HEK293 (cell line): ENCODE results near the gene DBF4B.

ENCODE experiments used
- CTCF ChIA-PET: fragments of 350-600 bp; formaldehyde crosslinking; extraction: SDS; loops from one replicate; lab custom pipeline; 2021; ENCODE audit warnings: antibody characterized with exemption; lab: Yijun Ruan, JAX
- POLR2A ChIA-PET: fragments of 300-600 bp; formaldehyde crosslinking; extraction: SDS; loops from one replicate; lab custom pipeline; 2020; ENCODE audit warnings: antibody characterized with exemption, inconsistent platforms; lab: Yijun Ruan, JAX
- H3K27ac ChIP-seq: fragments of 200-500 bp; sonication (Bioruptor generic); 2 replicates; pipeline ENCODE4 v1.5.1; 2014; ENCODE audit warnings: low read depth, low read length, control low read depth, inconsistent platforms; ENCODE audit errors: extremely low read depth
- H3K36me3 ChIP-seq, 2 experiments: fragments of 200-500 bp in 1 of 2; sonication (Bioruptor generic) in 1 of 2; 1 replicate in 1 of 2; 2 replicates in 1 of 2; pipeline ENCODE4 v1.5.1; 2014 to 2017; ENCODE audit warnings: inconsistent platforms in 2 of 2, low read length in 2 of 2; ENCODE audit not compliant: control insufficient read depth in 2 of 2, insufficient read depth in 1 of 2
- H3K4me1 ChIP-seq: fragments of 200-500 bp; sonication (Bioruptor generic); 2 replicates; pipeline ENCODE4 v1.5.1; 2014; ENCODE audit warnings: mild to moderate bottlenecking, low read length, inconsistent platforms; ENCODE audit not compliant: control insufficient read depth, insufficient read depth
- H3K4me3 ChIP-seq: 2 replicates; pipeline ENCODE4 v1.5.1; 2011; ENCODE audit warnings: low read depth, mild to moderate bottlenecking, control low read depth, low read length, moderate library complexity
- H3K9me3 ChIP-seq: fragments of 200-500 bp; sonication (Bioruptor generic); 2 replicates; pipeline ENCODE4 v1.5.1; 2014; ENCODE audit warnings: low read depth, low read length, inconsistent platforms; ENCODE audit not compliant: control insufficient read depth, insufficient read depth
- EGR2 ChIP-seq: fragments of 450-650 bp; formaldehyde crosslinking; IDR thresholded peaks from 2 replicates; pipeline ENCODE4 v1.5.1; 2016; ENCODE audit warnings: low read depth, missing biosample characterization, missing genetic modification characterization
- GFI1B ChIP-seq: fragments of 450-650 bp; formaldehyde crosslinking; IDR thresholded peaks from 2 replicates; pipeline ENCODE4 v1.5.1; 2016; ENCODE audit warnings: missing biosample characterization, missing genetic modification characterization
- GLI2 ChIP-seq: fragments of 450-650 bp; formaldehyde crosslinking; IDR thresholded peaks from 2 replicates; pipeline ENCODE4; 2017; ENCODE audit warnings: missing biosample characterization, missing genetic modification characterization, low read depth, borderline replicate concordance
- GLIS2 ChIP-seq: fragments of 450-650 bp; formaldehyde crosslinking; IDR thresholded peaks from 2 replicates; pipeline ENCODE4 v1.5.1; 2016; ENCODE audit warnings: missing biosample characterization, missing genetic modification characterization
- HOXC10 ChIP-seq: sonication (generic); formaldehyde crosslinking; IDR thresholded peaks from 2 replicates; pipeline ENCODE4 v1.8.1; 2023; ENCODE audit warnings: mild to moderate bottlenecking, missing genetic modification reagents
- ZBTB7A ChIP-seq: fragments of 450-650 bp; formaldehyde crosslinking; IDR thresholded peaks from 2 replicates; pipeline ENCODE4 v1.5.1; 2016; ENCODE audit warnings: low read depth, missing biosample characterization, missing genetic modification characterization
- ZFHX2 ChIP-seq: fragments of 450-650 bp; formaldehyde crosslinking; conservative IDR thresholded peaks from 2 replicates; pipeline ENCODE4 v1.5.1; 2016; ENCODE audit warnings: missing biosample characterization, missing genetic modification characterization
- ZFP69B ChIP-seq: fragments of 450-650 bp; formaldehyde crosslinking; IDR thresholded peaks from 2 replicates; pipeline ENCODE4 v1.5.1; 2016; ENCODE audit warnings: missing biosample characterization, missing genetic modification characterization
- ZIC2 ChIP-seq: fragments of 450-650 bp; formaldehyde crosslinking; IDR thresholded peaks from 2 replicates; pipeline ENCODE4 v1.5.1; 2016; ENCODE audit warnings: missing biosample characterization, missing genetic modification characterization
- ZNF169 ChIP-seq: fragments of 450-650 bp; formaldehyde crosslinking; IDR thresholded peaks from 2 replicates; pipeline ENCODE4 v1.5.1; 2016; ENCODE audit warnings: missing biosample characterization, missing genetic modification characterization
- ZNF335 ChIP-seq: fragments of 450-650 bp; formaldehyde crosslinking; conservative IDR thresholded peaks from 2 replicates; pipeline ENCODE4 v1.5.1; 2016; ENCODE audit warnings: missing biosample characterization, missing genetic modification characterization
- ZNF350 ChIP-seq: fragments of 450-650 bp; formaldehyde crosslinking; IDR thresholded peaks from 2 replicates; pipeline ENCODE4 v1.5.0; 2017; ENCODE audit warnings: missing biosample characterization, mild to moderate bottlenecking, missing genetic modification characterization
- ZNF501 ChIP-seq: fragments of 450-650 bp; formaldehyde crosslinking; IDR thresholded peaks from 2 replicates; pipeline ENCODE4 v1.5.1; 2016; ENCODE audit warnings: missing biosample characterization, missing genetic modification characterization
- ZNF571 ChIP-seq: fragments of 450-650 bp; formaldehyde crosslinking; IDR thresholded peaks from 2 replicates; pipeline ENCODE4 v1.5.0; 2017; ENCODE audit warnings: missing biosample characterization, missing genetic modification characterization
- ZNF707 ChIP-seq: fragments of 450-650 bp; formaldehyde crosslinking; IDR thresholded peaks from 2 replicates; pipeline ENCODE4 v1.5.1; 2016; ENCODE audit warnings: missing biosample characterization, missing genetic modification characterization
- ZNF843 ChIP-seq: fragments of 450-650 bp; formaldehyde crosslinking; IDR thresholded peaks from 2 replicates; pipeline ENCODE4 v1.5.1; 2016; ENCODE audit warnings: missing biosample characterization, missing genetic modification characterization
- TF ChIP-seq, protein P1 (sequence below): fragments of 450-650 bp; formaldehyde crosslinking; IDR thresholded peaks from 2 replicates; pipeline ENCODE4 v1.5.1; 2017; ENCODE audit warnings: missing biosample characterization, missing genetic modification characterization
- TF ChIP-seq, protein P2 (sequence below): fragments of 450-650 bp; formaldehyde crosslinking; IDR thresholded peaks from 2 replicates; pipeline ENCODE4 v1.5.1; 2016; ENCODE audit warnings: missing biosample characterization, missing genetic modification characterization
- TF ChIP-seq, protein P3 (sequence below): fragments of 450-650 bp; formaldehyde crosslinking; IDR thresholded peaks from 2 replicates; pipeline ENCODE4 v1.5.1; 2016; ENCODE audit warnings: missing biosample characterization, missing genetic modification characterization
- TF ChIP-seq, protein P4 (sequence below): fragments of 450-650 bp; formaldehyde crosslinking; IDR thresholded peaks from 2 replicates; pipeline ENCODE4 v1.5.1; 2016; ENCODE audit warnings: missing biosample characterization, missing genetic modification characterization
- TF ChIP-seq, protein P5 (sequence below): fragments of 450-650 bp; formaldehyde crosslinking; optimal IDR thresholded peaks from 2 replicates; pipeline ENCODE3; 2016; ENCODE audit warnings: missing biosample characterization, mild to moderate bottlenecking, missing genetic modification characterization

The DBF4B gene

DNA sequence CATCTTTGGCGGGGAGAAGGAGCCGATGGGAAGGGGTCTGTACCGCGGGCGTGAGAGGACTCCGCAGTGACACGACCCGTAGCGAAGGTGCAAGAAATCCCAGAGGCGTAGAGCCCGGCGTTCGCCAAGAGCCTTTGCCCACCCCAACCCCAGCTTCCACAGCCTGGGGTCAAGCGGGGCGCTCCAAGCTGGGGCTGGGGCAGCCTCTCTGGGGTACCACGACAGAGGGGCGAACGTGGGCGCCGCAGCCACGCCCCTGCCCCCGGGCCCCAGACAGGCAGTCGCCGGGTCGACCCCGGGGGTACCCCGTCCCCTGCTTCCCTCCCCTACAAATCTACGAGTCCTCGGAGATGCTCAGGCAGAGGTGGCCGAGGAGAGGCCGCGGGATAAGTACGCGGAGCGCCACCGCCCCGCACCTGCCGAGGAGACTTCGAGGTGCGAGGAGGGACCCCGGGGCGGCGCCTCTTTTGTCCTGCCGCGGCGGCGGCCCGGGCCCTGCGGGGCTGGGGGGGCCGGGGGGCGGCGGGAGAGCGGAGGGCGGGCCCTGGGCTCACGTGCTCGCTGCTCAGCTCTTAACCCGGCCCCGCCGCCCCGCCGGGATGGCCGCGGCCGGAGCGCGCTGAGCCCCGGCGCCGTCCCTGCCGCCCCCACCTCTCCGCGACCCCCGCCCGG, 50.1 kb downstream of the DBF4B start, which contains the start of gene ADAM11 (continued):
- TF ChIP-seq, protein P1, sequence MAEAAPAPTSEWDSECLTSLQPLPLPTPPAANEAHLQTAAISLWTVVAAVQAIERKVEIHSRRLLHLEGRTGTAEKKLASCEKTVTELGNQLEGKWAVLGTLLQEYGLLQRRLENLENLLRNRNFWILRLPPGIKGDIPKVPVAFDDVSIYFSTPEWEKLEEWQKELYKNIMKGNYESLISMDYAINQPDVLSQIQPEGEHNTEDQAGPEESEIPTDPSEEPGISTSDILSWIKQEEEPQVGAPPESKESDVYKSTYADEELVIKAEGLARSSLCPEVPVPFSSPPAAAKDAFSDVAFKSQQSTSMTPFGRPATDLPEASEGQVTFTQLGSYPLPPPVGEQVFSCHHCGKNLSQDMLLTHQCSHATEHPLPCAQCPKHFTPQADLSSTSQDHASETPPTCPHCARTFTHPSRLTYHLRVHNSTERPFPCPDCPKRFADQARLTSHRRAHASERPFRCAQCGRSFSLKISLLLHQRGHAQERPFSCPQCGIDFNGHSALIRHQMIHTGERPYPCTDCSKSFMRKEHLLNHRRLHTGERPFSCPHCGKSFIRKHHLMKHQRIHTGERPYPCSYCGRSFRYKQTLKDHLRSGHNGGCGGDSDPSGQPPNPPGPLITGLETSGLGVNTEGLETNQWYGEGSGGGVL = peak; percentile 12; the same call in 1 of the 2 replicates
- TF ChIP-seq, protein P2, sequence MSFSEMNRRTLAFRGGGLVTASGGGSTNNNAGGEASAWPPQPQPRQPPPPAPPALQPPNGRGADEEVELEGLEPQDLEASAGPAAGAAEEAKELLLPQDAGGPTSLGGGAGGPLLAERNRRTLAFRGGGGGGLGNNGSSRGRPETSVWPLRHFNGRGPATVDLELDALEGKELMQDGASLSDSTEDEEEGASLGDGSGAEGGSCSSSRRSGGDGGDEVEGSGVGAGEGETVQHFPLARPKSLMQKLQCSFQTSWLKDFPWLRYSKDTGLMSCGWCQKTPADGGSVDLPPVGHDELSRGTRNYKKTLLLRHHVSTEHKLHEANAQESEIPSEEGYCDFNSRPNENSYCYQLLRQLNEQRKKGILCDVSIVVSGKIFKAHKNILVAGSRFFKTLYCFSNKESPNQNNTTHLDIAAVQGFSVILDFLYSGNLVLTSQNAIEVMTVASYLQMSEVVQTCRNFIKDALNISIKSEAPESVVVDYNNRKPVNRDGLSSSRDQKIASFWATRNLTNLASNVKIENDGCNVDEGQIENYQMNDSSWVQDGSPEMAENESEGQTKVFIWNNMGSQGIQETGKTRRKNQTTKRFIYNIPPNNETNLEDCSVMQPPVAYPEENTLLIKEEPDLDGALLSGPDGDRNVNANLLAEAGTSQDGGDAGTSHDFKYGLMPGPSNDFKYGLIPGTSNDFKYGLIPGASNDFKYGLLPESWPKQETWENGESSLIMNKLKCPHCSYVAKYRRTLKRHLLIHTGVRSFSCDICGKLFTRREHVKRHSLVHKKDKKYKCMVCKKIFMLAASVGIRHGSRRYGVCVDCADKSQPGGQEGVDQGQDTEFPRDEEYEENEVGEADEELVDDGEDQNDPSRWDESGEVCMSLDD (tag by site-specific recombination) = peak; percentile 69; the same call in 1 of the 2 replicates
- TF ChIP-seq GLIS2 (peak; percentile 54; the same call in 1 of the 2 replicates), ZNF335 (tag by site-specific recombination) (peak; percentile 81), ZNF571 (tag by site-specific recombination) (no peak)
- TF ChIP-seq, protein P3, sequence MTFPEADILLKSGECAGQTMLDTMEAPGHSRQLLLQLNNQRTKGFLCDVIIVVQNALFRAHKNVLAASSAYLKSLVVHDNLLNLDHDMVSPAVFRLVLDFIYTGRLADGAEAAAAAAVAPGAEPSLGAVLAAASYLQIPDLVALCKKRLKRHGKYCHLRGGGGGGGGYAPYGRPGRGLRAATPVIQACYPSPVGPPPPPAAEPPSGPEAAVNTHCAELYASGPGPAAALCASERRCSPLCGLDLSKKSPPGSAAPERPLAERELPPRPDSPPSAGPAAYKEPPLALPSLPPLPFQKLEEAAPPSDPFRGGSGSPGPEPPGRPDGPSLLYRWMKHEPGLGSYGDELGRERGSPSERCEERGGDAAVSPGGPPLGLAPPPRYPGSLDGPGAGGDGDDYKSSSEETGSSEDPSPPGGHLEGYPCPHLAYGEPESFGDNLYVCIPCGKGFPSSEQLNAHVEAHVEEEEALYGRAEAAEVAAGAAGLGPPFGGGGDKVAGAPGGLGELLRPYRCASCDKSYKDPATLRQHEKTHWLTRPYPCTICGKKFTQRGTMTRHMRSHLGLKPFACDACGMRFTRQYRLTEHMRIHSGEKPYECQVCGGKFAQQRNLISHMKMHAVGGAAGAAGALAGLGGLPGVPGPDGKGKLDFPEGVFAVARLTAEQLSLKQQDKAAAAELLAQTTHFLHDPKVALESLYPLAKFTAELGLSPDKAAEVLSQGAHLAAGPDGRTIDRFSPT (tag by site-specific recombination) = peak; percentile 48; the same call in 1 of the 2 replicates

DNA sequence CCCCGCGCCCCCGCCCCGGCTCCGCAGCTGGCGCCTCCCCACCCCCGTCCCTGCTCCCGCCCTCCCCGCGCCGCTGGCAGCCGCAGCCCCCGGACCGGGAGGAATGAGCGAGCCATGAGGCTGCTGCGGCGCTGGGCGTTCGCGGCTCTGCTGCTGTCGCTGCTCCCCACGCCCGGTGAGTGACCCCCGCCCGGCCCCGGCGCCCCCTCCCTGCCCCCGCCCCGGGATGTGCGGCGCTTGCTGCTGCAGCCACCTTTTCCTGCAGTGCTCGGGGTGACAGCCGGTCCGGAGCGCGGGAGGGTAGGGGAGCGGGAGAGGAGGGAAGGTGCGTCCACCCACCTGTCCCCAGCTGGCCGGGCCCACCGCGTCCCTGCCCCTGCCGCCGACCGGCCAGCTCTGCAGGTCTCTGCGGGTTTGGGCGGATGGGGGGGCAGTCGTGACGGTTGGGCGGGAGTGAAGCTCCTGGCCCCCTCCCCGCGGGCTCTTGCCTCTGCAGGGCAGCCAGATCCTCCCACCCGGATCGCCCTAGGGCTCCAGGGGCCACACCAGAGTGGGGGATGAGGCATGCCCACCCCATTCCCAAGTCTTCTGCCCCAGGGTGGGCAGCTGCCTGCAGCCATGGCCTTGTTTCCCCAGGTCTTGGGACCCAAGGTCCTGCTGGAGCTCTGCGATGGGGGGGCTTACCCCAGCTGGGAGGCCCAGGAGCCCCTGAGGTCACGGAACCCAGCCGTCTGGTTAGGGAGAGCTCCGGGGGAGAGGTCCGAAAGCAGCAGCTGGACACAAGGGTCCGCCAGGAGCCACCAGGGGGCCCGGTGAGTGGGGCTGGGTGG, 50.8 kb downstream of the DBF4B start:
- Histone ChIP-seq H3K27ac (peak overlapping the region; percentile 34; the same call in 1 of the 2 replicates), H3K9me3 (no peaks in the 10 kb centered on the region), H3K4me3 (peak overlapping the region; percentile 42), H3K36me3 (no peaks in the 10 kb centered on the region), H3K4me1 (peaks cover 3% of the 10 kb centered on the region)
- POLR2A ChIA-PET = interaction anchor here (0.6 to 1.6 kb wide), 5 partner anchors 37 to 159 kb away, joined by 3 to 5 read pairs (median 3); partner anchors contain the start of genes CCDC43 and DBF4B
- CTCF ChIA-PET = interaction anchor here (0.6 to 0.8 kb wide), 2 partner anchors 20 to 393 kb away, joined by 4 to 5 read pairs; no protein-coding TSS in a partner anchor
- TF ChIP-seq GLI2 (tag by site-specific recombination) (no peak), HOXC10 (CRISPR knock-in tag) (no peak), EGR2 (tag by site-specific recombination) (peak; percentile 56), ZNF169 (tag by site-specific recombination) (no peak), ZNF350 (no peak), ZNF707 (tag by site-specific recombination) (no peak), ZNF501 (tag by site-specific recombination) (no peak), GFI1B (tag by site-specific recombination) (no peak), ZFHX2 (tag by site-specific recombination) (peak; percentile 74), ZFP69B (tag by site-specific recombination) (peak; percentile 74; the same call in 1 of the 2 replicates), ZIC2 (tag by site-specific recombination) (peak; percentile 76), ZNF843 (no peak), ZBTB7A (tag by site-specific recombination) (peak; percentile 67; the same call in 1 of the 2 replicates)
- TF ChIP-seq, protein P1 = peak; percentile 77
- TF ChIP-seq, protein P4, sequence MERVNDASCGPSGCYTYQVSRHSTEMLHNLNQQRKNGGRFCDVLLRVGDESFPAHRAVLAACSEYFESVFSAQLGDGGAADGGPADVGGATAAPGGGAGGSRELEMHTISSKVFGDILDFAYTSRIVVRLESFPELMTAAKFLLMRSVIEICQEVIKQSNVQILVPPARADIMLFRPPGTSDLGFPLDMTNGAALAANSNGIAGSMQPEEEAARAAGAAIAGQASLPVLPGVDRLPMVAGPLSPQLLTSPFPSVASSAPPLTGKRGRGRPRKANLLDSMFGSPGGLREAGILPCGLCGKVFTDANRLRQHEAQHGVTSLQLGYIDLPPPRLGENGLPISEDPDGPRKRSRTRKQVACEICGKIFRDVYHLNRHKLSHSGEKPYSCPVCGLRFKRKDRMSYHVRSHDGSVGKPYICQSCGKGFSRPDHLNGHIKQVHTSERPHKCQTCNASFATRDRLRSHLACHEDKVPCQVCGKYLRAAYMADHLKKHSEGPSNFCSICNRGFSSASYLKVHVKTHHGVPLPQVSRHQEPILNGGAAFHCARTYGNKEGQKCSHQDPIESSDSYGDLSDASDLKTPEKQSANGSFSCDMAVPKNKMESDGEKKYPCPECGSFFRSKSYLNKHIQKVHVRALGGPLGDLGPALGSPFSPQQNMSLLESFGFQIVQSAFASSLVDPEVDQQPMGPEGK (tag by site-specific recombination) = peak; percentile 74; the same call in 1 of the 2 replicates
- TF ChIP-seq, protein P5, sequence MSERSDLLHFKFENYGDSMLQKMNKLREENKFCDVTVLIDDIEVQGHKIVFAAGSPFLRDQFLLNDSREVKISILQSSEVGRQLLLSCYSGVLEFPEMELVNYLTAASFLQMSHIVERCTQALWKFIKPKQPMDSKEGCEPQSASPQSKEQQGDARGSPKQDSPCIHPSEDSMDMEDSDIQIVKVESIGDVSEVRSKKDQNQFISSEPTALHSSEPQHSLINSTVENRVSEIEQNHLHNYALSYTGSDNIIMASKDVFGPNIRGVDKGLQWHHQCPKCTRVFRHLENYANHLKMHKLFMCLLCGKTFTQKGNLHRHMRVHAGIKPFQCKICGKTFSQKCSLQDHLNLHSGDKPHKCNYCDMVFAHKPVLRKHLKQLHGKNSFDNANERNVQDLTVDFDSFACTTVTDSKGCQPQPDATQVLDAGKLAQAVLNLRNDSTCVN = peak; percentile 18
